Measurements from ENCODE around the gene SMPD3. TPM values are rescaled to one million over a fixed set of nuclear protein-coding genes. Genes with fewer than 3 reads are reported as not detected.

SMPD3 gene
- total RNA-seq, 2 donors from 2014 or later: 0.19 TPM; not detected in 1

DNA sequence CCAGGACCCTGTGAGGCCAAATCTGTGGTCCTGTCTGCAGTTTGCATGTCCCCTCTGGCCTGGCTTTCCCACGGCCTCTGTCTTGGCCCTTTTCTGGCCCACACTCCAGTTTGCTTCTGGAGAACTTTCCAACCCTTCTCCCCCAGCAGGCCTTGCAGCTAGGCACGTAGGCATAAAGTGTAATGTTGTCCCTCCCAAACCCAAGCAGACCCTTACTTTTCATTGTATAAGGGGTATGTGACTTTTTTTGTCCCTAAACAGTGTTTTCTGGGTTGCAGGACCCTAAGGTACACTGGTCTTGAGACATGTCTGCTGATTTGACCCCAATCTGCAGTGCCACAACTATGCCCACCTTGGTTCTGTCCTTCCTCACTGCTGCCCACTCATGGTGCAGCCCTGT lies 15.6 kb upstream of the SMPD3 start:
- peaks cover 0 to 3% of the 10 kb centered on the region in 2 donors for H3K9me3 Mint-ChIP-seq
- no peak for DNase-seq
- peaks cover 6% of the 10 kb centered on the region for H3K27me3 Mint-ChIP-seq (ENCODE audit: low read depth)
- no peak for ATAC-seq (replicated peaks in 1 of 2)
- H3K4me3 Mint-ChIP-seq: no peak overlapping the region
- H3K27ac Mint-ChIP-seq: no peak overlapping the region
- H3K4me1 Mint-ChIP-seq (ENCODE audit: low read depth): peaks cover 24% of the 10 kb centered on the region
- peaks cover 0 to 1% of the 10 kb centered on the region in 2 donors for H3K36me3 Mint-ChIP-seq (ENCODE audit: insufficient read depth in 2 of 2)

DNA sequence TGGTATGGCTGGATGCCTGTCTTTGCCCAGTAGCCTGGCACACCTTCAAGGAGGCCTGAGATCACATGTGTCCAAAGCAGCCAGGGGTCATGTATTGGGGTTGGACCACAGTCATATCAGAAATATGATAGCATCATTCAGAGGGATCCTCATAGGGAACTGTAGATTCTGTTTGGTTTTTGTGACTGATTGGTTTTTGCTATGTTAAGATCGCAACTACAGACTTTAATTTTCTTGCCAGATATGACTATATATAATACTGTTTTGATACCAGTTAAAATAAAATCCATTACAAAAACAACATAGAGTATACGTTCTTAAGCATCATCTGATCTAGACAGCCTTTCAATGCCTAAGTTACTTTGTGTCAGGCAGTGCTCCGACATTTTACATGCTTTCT lies 11.8 kb upstream of the SMPD3 start:
- peaks cover 13% of the 10 kb centered on the region for H3K4me1 Mint-ChIP-seq (ENCODE audit: low read depth)
- peak; percentile 90 to 97 for ATAC-seq (replicated peaks in 1 of 2)
- peaks cover 0 to 3% of the 10 kb centered on the region in 2 donors for H3K9me3 Mint-ChIP-seq
- peaks cover 7% of the 10 kb centered on the region for H3K27me3 Mint-ChIP-seq (ENCODE audit: low read depth)
- peak overlapping the region in 1 of 2 donors; percentile 33 for H3K4me3 Mint-ChIP-seq
- no peak overlapping the region for H3K27ac Mint-ChIP-seq
- H3K36me3 Mint-ChIP-seq (ENCODE audit: insufficient read depth in 2 of 2): peaks cover 0 to 1% of the 10 kb centered on the region in 2 donors
- DNase-seq: peak in 1 of 2 donors; percentile 28

DNA sequence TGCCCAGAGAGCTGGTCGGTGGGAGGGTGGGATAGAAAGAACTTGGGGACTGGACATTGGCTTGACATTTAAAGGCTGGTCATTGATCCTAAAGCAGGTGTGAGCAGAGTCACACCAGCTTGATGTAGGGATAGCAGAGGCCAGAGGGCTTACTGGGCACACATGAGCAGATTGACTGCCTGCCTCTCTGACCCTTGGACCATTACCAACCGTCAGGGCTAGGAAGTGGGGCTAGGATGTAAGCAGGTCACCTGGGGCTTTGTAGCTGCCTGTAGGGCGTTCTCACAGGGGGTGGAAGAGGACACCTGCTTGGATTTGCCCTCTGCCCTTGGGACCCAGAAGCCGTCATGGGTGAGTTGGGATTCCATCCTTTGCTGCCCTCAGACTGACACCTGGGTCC lies 11.1 kb upstream of the SMPD3 start:
- ATAC-seq (replicated peaks in 1 of 2) (no peak), DNase-seq (no peak)
- Mint-ChIP-seq H3K9me3 (peaks cover 0 to 3% of the 10 kb centered on the region in 2 donors), H3K4me1 (ENCODE audit: low read depth) (peaks cover 13% of the 10 kb centered on the region), H3K27me3 (ENCODE audit: low read depth) (peaks cover 7% of the 10 kb centered on the region), H3K27ac (no peak overlapping the region), H3K36me3 (ENCODE audit: insufficient read depth in 2 of 2) (peaks cover 0 to 1% of the 10 kb centered on the region in 2 donors), H3K4me3 (no peak overlapping the region)

DNA sequence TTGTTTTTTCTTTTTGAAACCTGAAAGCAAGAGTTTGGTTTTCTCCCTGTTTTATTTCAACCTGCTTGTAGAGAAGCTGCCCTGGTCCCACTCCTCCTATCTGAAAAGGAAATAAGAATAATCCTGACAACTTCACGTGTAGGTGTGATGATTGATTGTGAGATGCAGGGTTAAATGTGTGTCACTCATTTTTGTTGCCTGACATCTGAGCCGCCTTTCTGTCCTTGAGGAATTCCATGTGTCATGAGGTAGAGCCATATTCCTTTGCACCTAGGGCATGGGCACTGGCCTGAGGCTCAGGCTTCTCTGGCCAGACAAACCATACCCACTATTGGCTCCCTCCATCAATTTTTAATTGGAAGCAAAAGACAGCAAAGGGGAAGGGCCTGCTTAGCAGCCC lies 10.2 kb upstream of the SMPD3 start:
- Mint-ChIP-seq H3K27me3 (ENCODE audit: low read depth) (peaks cover 7% of the 10 kb centered on the region), H3K4me3 (no peak overlapping the region), H3K27ac (no peak overlapping the region), H3K9me3 (no peaks in the 10 kb centered on the region), H3K4me1 (ENCODE audit: low read depth) (peaks cover 13% of the 10 kb centered on the region), H3K36me3 (ENCODE audit: insufficient read depth in 2 of 2) (peaks cover 0 to 1% of the 10 kb centered on the region in 2 donors)
- ATAC-seq (replicated peaks in 1 of 2) (no peak), DNase-seq (no peak)

DNA sequence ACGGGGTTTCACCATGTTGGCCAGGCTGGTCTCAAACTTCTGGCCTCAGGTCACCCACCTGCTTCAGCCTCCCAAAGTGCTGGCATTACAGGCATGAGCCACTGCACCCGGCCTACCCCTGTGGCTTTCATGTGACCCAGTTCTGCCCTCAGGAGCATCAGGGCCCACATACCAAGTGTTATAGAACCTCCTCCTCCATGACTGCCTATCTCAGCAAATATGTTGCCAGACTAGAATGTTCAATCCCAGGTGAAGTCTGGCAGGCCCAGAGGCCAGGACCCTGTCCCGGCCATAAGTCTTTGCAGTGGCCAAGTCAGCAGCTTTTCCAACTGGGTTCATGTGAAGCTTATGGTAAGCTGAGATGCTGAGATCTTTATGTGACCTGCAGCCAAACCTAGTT lies 9.8 kb upstream of the SMPD3 start:
- Mint-ChIP-seq H3K36me3 (ENCODE audit: insufficient read depth in 2 of 2) (peaks cover 0 to 1% of the 10 kb centered on the region in 2 donors), H3K4me1 (ENCODE audit: low read depth) (peaks cover 13% of the 10 kb centered on the region), H3K27me3 (ENCODE audit: low read depth) (peaks cover 7% of the 10 kb centered on the region), H3K4me3 (no peak overlapping the region), H3K9me3 (no peaks in the 10 kb centered on the region), H3K27ac (no peak overlapping the region)
- ATAC-seq (replicated peaks in 1 of 2) (no peak), DNase-seq (no peak)

DNA sequence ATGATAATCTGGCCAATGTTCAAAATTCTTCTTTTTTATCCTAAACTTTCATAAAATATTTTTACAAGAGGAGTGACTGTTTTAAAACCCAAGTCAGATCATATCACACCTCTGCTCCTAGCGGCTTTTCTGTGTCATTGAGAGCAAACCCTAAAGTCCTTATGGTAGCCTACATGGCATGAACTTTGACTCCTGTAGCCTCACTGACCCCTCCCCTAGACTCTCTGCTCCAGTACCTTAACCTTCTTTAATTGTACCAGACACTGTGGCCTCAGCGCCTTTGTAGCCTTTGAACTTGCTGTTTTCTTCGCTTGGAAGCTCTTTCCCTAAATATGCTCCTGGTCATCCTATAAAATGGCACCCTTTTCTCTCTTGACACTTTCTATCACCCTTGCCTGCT lies 7.3 kb upstream of the SMPD3 start:
- Mint-ChIP-seq H3K27me3 (ENCODE audit: low read depth) (peaks cover 7% of the 10 kb centered on the region), H3K4me3 (no peak overlapping the region), H3K36me3 (ENCODE audit: insufficient read depth in 2 of 2) (no peaks in the 10 kb centered on the region), H3K27ac (no peak overlapping the region), H3K4me1 (ENCODE audit: low read depth) (peaks cover 10% of the 10 kb centered on the region), H3K9me3 (no peaks in the 10 kb centered on the region)
- DNase-seq (no peak), ATAC-seq (replicated peaks in 1 of 2) (no peak)

DNA sequence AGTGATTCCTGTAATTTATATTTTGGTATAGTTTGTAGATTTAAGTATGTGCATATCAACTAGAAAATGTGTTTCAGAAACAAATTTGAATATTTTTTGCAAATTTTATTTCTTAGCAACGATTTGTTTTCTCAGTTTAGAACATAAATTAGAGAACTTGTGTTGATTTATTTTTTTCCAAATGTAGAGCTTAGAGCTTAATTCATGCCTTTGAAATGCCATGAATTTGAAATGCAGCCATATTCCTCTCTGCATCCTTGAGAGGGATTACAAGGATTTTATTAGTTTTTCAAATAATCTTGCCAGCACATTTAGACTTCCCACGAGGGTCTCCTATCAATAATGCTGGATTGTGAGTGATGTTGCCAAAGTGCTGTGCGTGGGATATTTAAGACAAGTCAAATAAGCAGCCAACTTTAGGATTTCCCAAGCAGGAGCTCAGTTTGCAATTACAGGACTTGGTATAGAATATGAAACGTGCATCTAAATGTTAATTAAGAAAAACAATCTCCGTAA lies 6.7 kb upstream of the SMPD3 start:
- Mint-ChIP-seq H3K27ac (no peak overlapping the region), H3K36me3 (ENCODE audit: insufficient read depth in 2 of 2) (no peaks in the 10 kb centered on the region), H3K9me3 (no peaks in the 10 kb centered on the region), H3K27me3 (ENCODE audit: low read depth) (peaks cover 7% of the 10 kb centered on the region), H3K4me1 (ENCODE audit: low read depth) (peaks cover 3% of the 10 kb centered on the region), H3K4me3 (no peak overlapping the region)
- no peak for ATAC-seq (replicated peaks in 1 of 2)
- no peak for DNase-seq

DNA sequence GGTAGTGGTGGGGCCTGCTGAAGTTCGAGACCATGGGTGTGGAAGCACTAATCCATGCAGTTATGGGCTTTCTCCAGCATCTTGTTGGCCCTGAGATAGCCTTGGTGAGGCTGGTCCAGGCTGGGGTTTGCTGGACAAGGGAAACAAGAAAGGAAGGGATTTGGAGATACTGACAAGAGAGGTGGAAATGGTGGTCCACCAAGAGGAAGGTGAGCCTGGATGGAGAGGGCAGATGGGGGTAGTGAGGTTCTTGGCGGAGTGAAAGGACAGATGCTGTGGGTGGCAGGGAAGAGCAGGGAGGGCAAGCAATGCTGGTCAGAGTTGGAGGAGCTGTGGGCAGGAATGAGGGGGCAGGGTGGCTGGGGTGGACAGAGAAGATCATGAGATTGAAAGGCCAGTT lies 5.5 kb upstream of the SMPD3 start:
- Mint-ChIP-seq H3K27ac (no peak overlapping the region), H3K4me3 (no peak overlapping the region), H3K9me3 (no peaks in the 10 kb centered on the region), H3K27me3 (ENCODE audit: low read depth) (peaks cover under 1% of the 10 kb centered on the region), H3K4me1 (ENCODE audit: low read depth) (peaks cover 7% of the 10 kb centered on the region), H3K36me3 (ENCODE audit: insufficient read depth in 2 of 2) (no peaks in the 10 kb centered on the region)
- ATAC-seq (replicated peaks in 1 of 2) (no peak), DNase-seq (no peak)

DNA sequence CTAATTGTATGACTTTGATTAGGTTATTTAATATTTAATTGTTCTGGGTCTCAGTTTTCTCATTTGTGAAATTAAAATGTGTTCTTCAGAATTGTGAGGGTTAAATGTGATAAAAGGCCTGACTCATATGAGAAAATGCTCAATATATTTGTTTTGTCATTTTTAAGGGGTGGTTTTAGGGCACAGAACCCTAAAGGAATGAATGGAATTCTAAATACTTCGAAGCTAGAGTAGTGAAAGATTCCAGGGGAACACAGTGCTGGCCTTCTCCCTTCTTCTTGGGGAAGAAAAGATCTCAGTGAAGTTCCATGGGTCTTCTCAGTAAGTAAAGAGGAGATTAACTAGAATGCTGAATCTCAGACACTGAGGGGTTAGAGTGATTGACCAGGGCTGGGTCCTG lies 3.9 kb upstream of the SMPD3 start:
- ATAC-seq (replicated peaks in 1 of 2) (no peak), DNase-seq (no peak)
- Mint-ChIP-seq H3K27me3 (ENCODE audit: low read depth) (peaks cover 5% of the 10 kb centered on the region), H3K9me3 (no peaks in the 10 kb centered on the region), H3K27ac (no peak overlapping the region), H3K4me1 (ENCODE audit: low read depth) (peaks cover 16% of the 10 kb centered on the region), H3K4me3 (no peak overlapping the region), H3K36me3 (ENCODE audit: insufficient read depth in 2 of 2) (no peaks in the 10 kb centered on the region)

DNA sequence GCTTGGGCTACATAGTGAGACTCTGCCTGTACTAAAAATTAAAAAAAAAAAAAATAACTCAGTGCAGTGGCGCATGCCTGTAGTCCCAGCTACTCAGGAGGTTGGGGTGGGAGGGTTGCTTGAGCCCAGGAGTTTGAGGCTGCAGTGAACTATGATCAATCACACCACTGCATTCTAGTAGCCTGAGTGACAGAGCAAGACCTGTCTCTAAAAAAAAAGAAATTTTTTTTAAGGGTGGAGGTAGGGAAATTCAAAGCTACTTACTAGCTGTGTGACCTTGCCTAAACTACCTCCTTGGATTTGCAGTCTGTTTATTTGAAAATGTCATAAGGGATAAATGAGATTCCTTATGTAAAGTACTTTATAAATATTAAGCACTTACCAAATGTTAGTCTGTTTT lies 3.4 kb upstream of the SMPD3 start:
- DNase-seq (no peak), ATAC-seq (replicated peaks in 1 of 2) (no peak)
- H3K36me3 Mint-ChIP-seq (ENCODE audit: insufficient read depth in 2 of 2): no peaks in the 10 kb centered on the region
- no peak overlapping the region for H3K27ac Mint-ChIP-seq
- H3K9me3 Mint-ChIP-seq: no peaks in the 10 kb centered on the region
- no peak overlapping the region for H3K4me3 Mint-ChIP-seq
- H3K27me3 Mint-ChIP-seq (ENCODE audit: low read depth): peaks cover 7% of the 10 kb centered on the region
- H3K4me1 Mint-ChIP-seq (ENCODE audit: low read depth): peaks cover 16% of the 10 kb centered on the region

DNA sequence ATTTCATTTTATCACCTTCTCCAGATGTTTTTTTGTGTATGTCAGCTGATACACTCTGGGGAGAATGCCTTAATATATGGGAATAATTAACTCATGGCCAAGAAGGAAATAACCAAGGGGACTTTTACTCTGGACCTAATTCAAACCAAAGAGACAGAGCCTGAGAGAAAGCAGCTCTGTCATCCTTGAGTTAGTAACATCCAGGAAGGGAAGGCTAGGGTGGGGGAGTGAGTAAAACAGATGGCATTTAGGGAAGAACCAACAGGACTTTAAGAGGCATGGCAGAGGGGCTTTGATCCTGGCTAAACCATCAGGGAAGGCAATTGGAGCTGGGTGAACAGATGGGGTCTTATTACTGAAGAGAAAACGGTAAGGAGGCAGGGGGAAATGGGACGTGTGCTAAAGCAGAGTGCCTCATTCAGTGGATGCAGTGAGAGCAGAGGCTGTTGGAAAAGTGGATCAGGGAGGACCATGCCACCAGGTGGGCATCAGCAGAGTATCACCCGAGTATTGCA lies 2.5 kb upstream of the SMPD3 start:
- H3K9me3 Mint-ChIP-seq: no peaks in the 10 kb centered on the region
- no peak for ATAC-seq (replicated peaks in 1 of 2)

DNA sequence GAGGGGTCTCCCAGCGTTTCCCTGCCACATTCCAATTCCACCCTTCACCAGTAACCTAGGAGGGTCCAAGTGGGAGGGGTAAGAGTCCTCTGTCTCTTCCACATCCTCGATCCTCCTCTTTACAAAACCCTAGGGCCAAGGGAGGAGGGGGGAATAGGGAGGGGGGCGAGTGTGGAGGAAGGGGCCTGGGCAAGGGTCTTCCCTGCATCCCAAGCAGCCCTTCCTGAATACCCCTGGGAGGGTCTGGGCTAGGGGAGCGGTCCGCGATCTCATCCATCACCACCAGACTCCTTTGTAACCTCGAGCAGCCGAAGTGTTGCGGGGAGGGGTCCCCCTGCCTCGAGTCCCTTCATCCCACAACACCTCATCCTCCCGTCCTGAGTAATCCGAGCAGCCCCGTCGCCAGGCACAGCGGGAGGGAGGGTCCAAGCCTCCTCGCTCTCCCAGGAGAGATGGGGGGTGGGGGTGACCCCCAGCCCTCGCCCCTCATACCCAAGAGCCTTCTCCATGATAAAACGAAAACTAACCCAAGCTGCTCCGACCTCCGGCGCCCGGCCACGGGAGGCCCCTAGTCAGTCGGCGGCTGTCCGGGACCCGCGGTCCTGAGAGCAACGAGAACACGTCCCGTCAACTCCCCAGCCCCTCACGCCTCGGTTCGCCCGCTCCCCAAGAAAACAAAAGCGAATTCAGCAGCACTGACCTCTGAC lies 502 bp downstream of the SMPD3 start:
- Mint-ChIP-seq H3K4me3 (peak overlapping the region; percentile 75 to 89), H3K27me3 (ENCODE audit: low read depth) (peaks cover 41% of the 10 kb centered on the region), H3K4me1 (ENCODE audit: low read depth) (peaks cover 16% of the 10 kb centered on the region), H3K36me3 (ENCODE audit: insufficient read depth in 2 of 2) (no peaks in the 10 kb centered on the region), H3K9me3 (no peaks in the 10 kb centered on the region), H3K27ac (no peak overlapping the region)
- DNase-seq (no peak), ATAC-seq (replicated peaks in 1 of 2) (peak; percentile 13 to 20)

More for the DNA sequence above, 2.5 kb upstream of the SMPD3 start:
- H3K36me3 Mint-ChIP-seq (ENCODE audit: insufficient read depth in 2 of 2): no peaks in the 10 kb centered on the region
- H3K27ac Mint-ChIP-seq: no peak overlapping the region
- no peak for DNase-seq
- H3K4me3 Mint-ChIP-seq: no peak overlapping the region
- H3K27me3 Mint-ChIP-seq (ENCODE audit: low read depth): peaks cover 14% of the 10 kb centered on the region
- peaks cover 16% of the 10 kb centered on the region for H3K4me1 Mint-ChIP-seq (ENCODE audit: low read depth)

DNA sequence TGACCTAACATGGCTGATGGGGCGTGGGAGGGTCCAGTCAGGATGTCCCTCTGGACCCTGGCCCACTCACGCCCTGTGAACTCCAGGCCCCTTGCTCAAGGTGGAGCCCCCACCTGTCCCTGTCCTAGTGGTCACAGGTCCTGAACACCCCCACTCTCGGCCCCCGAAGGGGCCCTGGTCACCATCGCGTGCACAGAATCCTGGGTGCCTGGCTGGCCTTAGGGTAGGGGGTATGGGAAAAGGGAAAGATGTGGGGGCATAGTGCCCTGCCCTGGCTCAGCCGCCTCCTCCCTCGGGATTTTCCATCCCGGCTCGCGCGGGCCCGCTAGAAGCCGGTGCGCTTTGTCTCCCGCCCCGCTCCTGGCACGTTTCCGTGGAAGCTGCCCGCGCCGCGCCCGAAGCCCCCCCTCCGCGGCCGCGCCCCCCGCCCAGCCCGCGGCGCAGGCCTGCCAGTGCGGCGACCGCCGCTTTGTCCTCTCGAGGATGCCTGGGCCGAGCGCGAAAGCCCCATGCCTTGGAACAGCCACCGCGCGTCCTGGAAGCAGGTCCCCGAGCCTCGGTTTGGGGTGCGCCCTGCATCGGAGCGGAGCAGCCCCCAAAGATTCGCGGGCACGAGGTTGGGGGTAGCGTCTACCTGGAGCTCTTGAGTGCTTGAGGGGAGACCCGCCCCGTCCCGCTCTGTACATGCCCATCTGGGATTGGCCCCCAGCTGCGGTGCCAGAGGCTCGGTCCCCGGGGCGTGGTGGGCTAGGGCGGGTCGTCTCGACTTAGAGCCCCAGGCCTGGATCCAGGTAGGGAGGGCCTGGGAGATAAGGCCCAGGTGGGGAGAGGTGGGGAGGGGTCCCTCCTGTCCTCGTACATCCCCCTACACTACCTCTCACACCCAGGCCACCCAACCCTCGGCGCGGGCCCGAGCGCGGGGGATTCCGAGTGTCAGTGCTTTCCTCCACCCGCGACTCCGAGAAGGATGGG lies 1.3 kb downstream of the SMPD3 start:
- ATAC-seq (replicated peaks in 1 of 2) (no peak), DNase-seq (no peak)
- Mint-ChIP-seq H3K36me3 (ENCODE audit: insufficient read depth in 2 of 2) (no peaks in the 10 kb centered on the region), H3K9me3 (no peaks in the 10 kb centered on the region), H3K4me1 (ENCODE audit: low read depth) (peaks cover 16% of the 10 kb centered on the region), H3K4me3 (peak overlapping the region; percentile 31 to 89), H3K27me3 (ENCODE audit: low read depth) (peaks cover 49% of the 10 kb centered on the region), H3K27ac (no peak overlapping the region)

Data from activated T-cell treated with anti-CD3 and anti-CD28 coated beads, Interleukin-2, amount 50 U/mL, for 72 hours (primary cell).